D721Med (cell line): ENCODE data around the gene LRRC53.

Source experiments
- DNase-seq: peaks from one replicate; pipeline ENCODE4 v3.0.0; 2011; ENCODE audit warnings: low spot score; ENCODE audit not compliant: insufficient read length
- FAIRE-seq: peaks from 2 replicates; lab custom pipeline; 2011; peaks lifted over from hg19 to GRCh38; lab: Jason Lieb, UNC
- CTCF ChIP-seq: IDR thresholded peaks from 2 replicates; pipeline ENCODE4 v1.5.1; 2012; ENCODE audit warnings: mild to moderate bottlenecking, control low read depth; ENCODE audit not compliant: insufficient read depth; ENCODE audit errors: missing control alignments

Gene LRRC53

GRCh38 chr1:74530892-74531291 lies 18.5 kb upstream of the LRRC53 start:
- FAIRE-seq (no peak), DNase-seq (no peak)
- no peak for TF ChIP-seq CTCF

GRCh38 chr1:74528123-74528522 lies 15.7 kb upstream of the LRRC53 start:
- no peak for TF ChIP-seq CTCF
- no peak for FAIRE-seq
- DNase-seq = no peak

GRCh38 chr1:74526708-74527107 lies 14.3 kb upstream of the LRRC53 start:
- FAIRE-seq = no peak
- no peak for TF ChIP-seq CTCF
- DNase-seq = no peak

GRCh38 chr1:74523873-74524480 lies 11.6 kb upstream of the LRRC53 start:
- no peak for TF ChIP-seq CTCF
- FAIRE-seq (no peak), DNase-seq (no peak)

- FAIRE-seq (no peak), DNase-seq (no peak)
- TF ChIP-seq CTCF = no peak
These were observed 9.7 kb upstream of the LRRC53 start for GRCh38 chr1:74522148-74522547.

GRCh38 chr1:74517599-74518051 lies 5.2 kb upstream of the LRRC53 start:
- TF ChIP-seq CTCF = no peak
- FAIRE-seq (no peak), DNase-seq (no peak)
